Liver (tissue), 3 donors: ENCODE measurements around the gene WDR36.

Source experiments
- CTCF ChIP-seq: fragments of 150-350 bp; IDR thresholded peaks from 2 replicates; pipeline ENCODE4 v1.5.1; 2017; ENCODE audit warnings: improper control_type of control experiment, low read depth, low read length; ENCODE audit not compliant: missing input control
- EGR1 ChIP-seq, 2 donors: IDR thresholded peaks; 2 replicates each; pipeline ENCODE4 v1.6.1; 2016 to 2018; ENCODE audit warnings: antibody characterized with exemption in 2 of 2, low read depth in 2 of 2
- GABPA ChIP-seq, 2 donors: IDR thresholded peaks in 1 of 2; conservative IDR thresholded peaks in 1 of 2; 2 replicates each; pipeline ENCODE4 v1.6.1; 2016; ENCODE audit warnings: antibody characterized with exemption in 2 of 2, mild to moderate bottlenecking in 1 of 2, moderate library complexity in 1 of 2
- HNF4A ChIP-seq, 2 donors: conservative IDR thresholded peaks; 2 replicates each; pipeline ENCODE4 v1.6.1; 2016; ENCODE audit warnings: antibody characterized with exemption in 2 of 2, mild to moderate bottlenecking in 2 of 2
- REST ChIP-seq: IDR thresholded peaks from 2 replicates; pipeline ENCODE4 v1.6.1; 2016; ENCODE audit warnings: antibody characterized with exemption, mild to moderate bottlenecking
- RXRA ChIP-seq, 2 donors: IDR thresholded peaks; 2 replicates each; pipeline ENCODE4 v1.6.1; 2017 to 2018; ENCODE audit warnings: antibody characterized with exemption in 2 of 2, mild to moderate bottlenecking in 1 of 2
- donor health status: healthy.
- donor health status: healthy.

DNA sequence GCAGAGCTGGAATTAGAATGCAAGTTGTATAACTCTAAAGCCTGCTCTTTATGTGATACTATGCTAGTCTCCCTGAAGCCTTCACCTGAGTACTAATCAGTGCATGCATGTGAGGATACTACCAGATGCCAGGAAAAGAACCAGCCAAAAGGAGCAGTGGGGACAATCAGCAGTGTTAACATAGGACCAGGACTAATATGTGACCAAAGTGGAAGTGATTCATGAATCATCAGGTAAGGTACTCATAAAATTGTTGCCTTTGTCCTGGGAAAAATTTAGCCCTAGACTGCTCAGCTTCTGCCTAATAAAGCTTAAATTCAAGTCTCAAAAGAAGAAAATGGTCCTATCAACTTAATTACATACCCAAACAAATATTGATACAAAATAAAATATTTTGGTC, 34.1 kb upstream of the WDR36 start:
- TF ChIP-seq CTCF (no peak), HNF4A (conservative IDR thresholded peaks at IDR 0.05) (no peak), GABPA (IDR thresholded peaks at IDR 0.05 in 1 of 2, conservative IDR thresholded peaks at IDR 0.05 in 1 of 2) (no peak), RXRA (IDR thresholded peaks at IDR 0.05) (no peak), REST (no peak), EGR1 (IDR thresholded peaks at IDR 0.05; ENCODE audit: low read depth in 2 of 2) (no peak)
